RWPE1 (cell line): ENCODE results near the gene LSM4.

ENCODE experiments used
- CTCF ChIA-PET: fragments of 350-600 bp; sonication (Branson Sonifier 250); formaldehyde crosslinking; extraction: SDS; loops from one replicate; lab custom pipeline; 2021; lab: Yijun Ruan, JAX
- POLR2A ChIA-PET: fragments of 400-600 bp; formaldehyde crosslinking; extraction: SDS; loops from one replicate; lab custom pipeline; 2020; ENCODE audit warnings: antibody characterized with exemption; ENCODE audit not compliant: low non-redundant PET; lab: Yijun Ruan, JAX
- DNase-seq: peaks from one replicate; pipeline ENCODE4 v3.0.0; 2012; ENCODE audit warnings: low spot score
- H3K27ac ChIP-seq: fragments of 450-650 bp; 2 replicates; pipeline ENCODE4 v1.5.1; 2017
- TF ChIP-seq, protein P1 (sequence below): fragments of 450-650 bp; conservative IDR thresholded peaks from 2 replicates; pipeline ENCODE4 v1.5.1; 2017; ENCODE audit warnings: low read depth, mild to moderate bottlenecking

LSM4 gene

DNA sequence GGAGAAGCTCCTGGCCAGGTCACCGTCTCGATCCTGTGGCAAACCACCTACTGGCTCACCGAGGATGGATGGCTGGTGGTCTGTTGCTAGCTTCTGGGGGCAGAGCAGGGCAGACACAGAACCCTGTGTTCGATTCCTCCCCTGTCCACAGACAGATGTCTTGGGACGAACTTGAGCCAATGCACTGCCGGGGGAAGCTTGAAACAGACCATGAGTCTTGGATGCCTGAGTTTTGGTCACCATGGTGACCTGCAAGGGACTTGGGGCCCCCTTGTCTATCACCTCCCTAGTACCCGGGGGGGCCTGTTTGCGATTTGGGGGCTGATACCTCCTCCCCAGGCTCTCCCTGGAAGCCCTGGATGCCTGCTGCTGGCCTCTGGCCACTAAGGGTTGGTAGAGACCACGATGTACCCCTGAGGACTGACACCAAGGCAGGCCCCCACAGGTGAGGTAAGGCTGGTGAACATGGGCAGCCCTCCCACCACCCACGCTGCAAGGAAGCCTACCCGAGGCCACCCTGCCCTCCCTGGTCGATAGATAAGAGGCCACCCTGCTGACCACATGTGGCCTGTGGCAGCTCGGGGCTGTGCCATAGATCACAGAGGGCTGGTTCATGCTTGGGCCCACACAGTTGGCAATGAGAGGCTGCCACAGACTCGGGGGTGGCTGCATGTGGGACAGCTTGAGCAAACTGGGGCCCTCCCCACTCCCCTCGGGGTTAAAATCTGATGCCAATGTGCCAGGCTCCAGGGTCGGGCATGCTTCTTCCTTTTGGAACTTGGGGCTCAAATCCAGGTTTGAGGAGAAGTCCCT is 59.3 kb downstream of the LSM4 start:
- CTCF ChIA-PET: interaction anchor here (0.9 to 1.2 kb wide), 2 partner anchors 10 to 71 kb away, joined by 3 read pairs; no protein-coding TSS in a partner anchor

GRCh38 chr19:18262917-18263316 is 60.0 kb downstream of the LSM4 start:
- H3K27ac ChIP-seq: no peak overlapping the region
- DNase-seq: no peak
- TF ChIP-seq, protein P1, sequence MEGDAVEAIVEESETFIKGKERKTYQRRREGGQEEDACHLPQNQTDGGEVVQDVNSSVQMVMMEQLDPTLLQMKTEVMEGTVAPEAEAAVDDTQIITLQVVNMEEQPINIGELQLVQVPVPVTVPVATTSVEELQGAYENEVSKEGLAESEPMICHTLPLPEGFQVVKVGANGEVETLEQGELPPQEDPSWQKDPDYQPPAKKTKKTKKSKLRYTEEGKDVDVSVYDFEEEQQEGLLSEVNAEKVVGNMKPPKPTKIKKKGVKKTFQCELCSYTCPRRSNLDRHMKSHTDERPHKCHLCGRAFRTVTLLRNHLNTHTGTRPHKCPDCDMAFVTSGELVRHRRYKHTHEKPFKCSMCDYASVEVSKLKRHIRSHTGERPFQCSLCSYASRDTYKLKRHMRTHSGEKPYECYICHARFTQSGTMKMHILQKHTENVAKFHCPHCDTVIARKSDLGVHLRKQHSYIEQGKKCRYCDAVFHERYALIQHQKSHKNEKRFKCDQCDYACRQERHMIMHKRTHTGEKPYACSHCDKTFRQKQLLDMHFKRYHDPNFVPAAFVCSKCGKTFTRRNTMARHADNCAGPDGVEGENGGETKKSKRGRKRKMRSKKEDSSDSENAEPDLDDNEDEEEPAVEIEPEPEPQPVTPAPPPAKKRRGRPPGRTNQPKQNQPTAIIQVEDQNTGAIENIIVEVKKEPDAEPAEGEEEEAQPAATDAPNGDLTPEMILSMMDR: no peak
- CTCF ChIA-PET: interaction anchor here (0.9 to 1.2 kb wide), 2 partner anchors 9 to 71 kb away, joined by 3 read pairs; no protein-coding TSS in a partner anchor
- POLR2A ChIA-PET: no interaction called here

More for the DNA sequence above, 59.3 kb downstream of the LSM4 start:
- H3K27ac ChIP-seq: no peak overlapping the region
- POLR2A ChIA-PET: no interaction called here
- DNase-seq: no peak
- TF ChIP-seq, protein P1: no peak

DNA sequence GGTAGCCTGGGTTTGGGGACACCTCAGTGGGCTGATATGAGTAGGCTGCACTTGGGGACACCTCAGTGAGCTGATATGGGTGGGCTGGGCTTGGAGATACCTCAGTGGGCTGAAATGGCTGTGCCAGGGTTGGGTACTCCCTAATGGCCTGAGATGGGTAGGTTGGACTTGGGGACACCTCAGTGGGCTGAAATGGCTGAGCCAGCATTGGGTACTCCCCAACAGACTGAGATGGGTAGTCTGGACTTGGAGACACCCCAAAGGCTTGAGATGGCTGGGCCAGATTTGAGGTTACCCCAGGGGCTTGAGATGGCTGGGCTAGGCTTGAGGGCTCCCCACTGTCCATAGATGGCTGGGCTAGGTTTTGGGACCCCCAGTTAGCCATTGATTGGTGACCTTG is 60.7 kb downstream of the LSM4 start:
- ChIA-PET POLR2A (no interaction called here), CTCF (interaction anchor here (0.6 to 1.2 kb wide), 5 partner anchors 10 to 70 kb away, joined by 3 to 10 read pairs (median 3); no protein-coding TSS in a partner anchor)
- H3K27ac ChIP-seq: no peak overlapping the region
- TF ChIP-seq, protein P1: no peak
- DNase-seq: no peak

GRCh38 chr19:18261474-18261873 is 61.4 kb downstream of the LSM4 start:
- ChIA-PET POLR2A (no interaction called here), CTCF (interaction anchor here (0.6 to 1.0 kb wide), 5 partner anchors 8 to 133 kb away, joined by 3 to 10 read pairs (median 4); no protein-coding TSS in a partner anchor)
- TF ChIP-seq, protein P1: no peak
- H3K27ac ChIP-seq: no peak overlapping the region
- no peak for DNase-seq

GRCh38 chr19:18259893-18260292 is 63.0 kb downstream of the LSM4 start:
- ChIA-PET POLR2A (no interaction called here), CTCF (no interaction called here)
- no peak overlapping the region for H3K27ac ChIP-seq
- TF ChIP-seq, protein P1: no peak
- DNase-seq: no peak

- TF ChIP-seq, protein P1: no peak
- ChIA-PET CTCF (interaction anchor here (1.0 kb wide), 1 partner anchor 22 kb away, joined by 3 read pairs; no protein-coding TSS in a partner anchor), POLR2A (no interaction called here)
- no peak for DNase-seq
- H3K27ac ChIP-seq: no peak overlapping the region
Observed at GRCh38 chr19:18257503-18258470, 65.1 kb downstream of the LSM4 start.
